Smooth muscle cell of the brain vasculature (primary cell): ENCODE results near the gene PCDHGA2.
"Not testable (repeated sequence)": the region's sequence is repeated elsewhere in the genome, so short reads cannot be mapped to it uniquely, and the experiment has no call there.

Experiments used
- DNase-seq: peaks from one replicate; pipeline ENCODE4 v3.0.0-alpha.2; 2012; ENCODE audit warnings: low read depth, low spot score

Gene PCDHGA2

GRCh38 chr5:141346017-141346416 is 7.5 kb downstream of the PCDHGA2 start:
- DNase-seq: not testable (repeated sequence)

- DNase-seq: no peak
These were observed 11.5 kb downstream of the PCDHGA2 start, which contains the start of gene PCDHGB1 for GRCh38 chr5:141349917-141350619. PCDHGB1 (plus strand) TSS chr5:141350099; CDS start chr5:141350261, 162 bp downstream.

- DNase-seq: no peak
These were observed 13.0 kb downstream of the PCDHGA2 start for GRCh38 chr5:141351591-141351990.

GRCh38 chr5:141354900-141355469 is 16.4 kb downstream of the PCDHGA2 start, which contains the start of gene PCDHGA4:
PCDHGA4 (plus strand) TSS chr5:141355021; CDS start chr5:141355108, 87 bp downstream.
- DNase-seq: no peak

- DNase-seq: no peak
These were observed 17.1 kb downstream of the PCDHGA2 start for GRCh38 chr5:141355641-141356040.

GRCh38 chr5:141356133-141356532 is 17.6 kb downstream of the PCDHGA2 start:
- no peak for DNase-seq

- DNase-seq: no peak
These were observed 18.4 kb downstream of the PCDHGA2 start for GRCh38 chr5:141356950-141357349.

GRCh38 chr5:141359790-141360426 is 21.3 kb downstream of the PCDHGA2 start, which contains the start of gene PCDHGB2:
PCDHGB2 (plus strand) TSS chr5:141359994; CDS start chr5:141360136, 142 bp downstream.
- no peak for DNase-seq

- DNase-seq: no peak
These were observed 22.1 kb downstream of the PCDHGA2 start for GRCh38 chr5:141360685-141361084.

GRCh38 chr5:141362719-141363118 is 24.2 kb downstream of the PCDHGA2 start:
- no peak for DNase-seq

GRCh38 chr5:141363952-141364660 is 25.5 kb downstream of the PCDHGA2 start, which contains the start of gene PCDHGA5:
PCDHGA5 (plus strand) TSS chr5:141364162; CDS start chr5:141364331, 169 bp downstream.
- DNase-seq: no peak

GRCh38 chr5:141366016-141366896 is 27.7 kb downstream of the PCDHGA2 start:
- DNase-seq: no peak

GRCh38 chr5:141369994-141370848 is 31.7 kb downstream of the PCDHGA2 start, which contains the start of gene PCDHGB3:
PCDHGB3 (plus strand) TSS chr5:141370242; CDS start chr5:141370395, 153 bp downstream.
- DNase-seq: no peak

- DNase-seq: no peak
These were observed 33.3 kb downstream of the PCDHGA2 start for GRCh38 chr5:141371572-141372475.

GRCh38 chr5:141373673-141374317 is 35.2 kb downstream of the PCDHGA2 start, which contains the start of gene PCDHGA6:
PCDHGA6 (plus strand) TSS chr5:141373891; CDS start chr5:141374084, 193 bp downstream.
- no peak for DNase-seq

GRCh38 chr5:141374627-141375026 is 36.1 kb downstream of the PCDHGA2 start:
- no peak for DNase-seq

GRCh38 chr5:141375444-141376155 is 37.0 kb downstream of the PCDHGA2 start:
- DNase-seq: not testable (repeated sequence)
